Left ventricle myocardium inferior (tissue), 1 donor: Measurements from ENCODE around the gene SLIT3. TPM values are rescaled to one million over a fixed set of nuclear protein-coding genes. Genes with fewer than 3 reads are reported as not detected.

Source experiments
- DNase-seq: peaks from one replicate; pipeline ENCODE4 v3.0.0-alpha.2; 2020
- H3K27ac ChIP-seq: fragments of 200-600 bp; replicated peaks from 2 replicates; pipeline ENCODE4 v1.8.0; 2021
- H3K27me3 ChIP-seq: fragments of 200-600 bp; 2 replicates; pipeline ENCODE4 v1.8.0; 2021; ENCODE audit warnings: low read depth
- H3K36me3 ChIP-seq: fragments of 200-600 bp; 2 replicates; pipeline ENCODE4 v1.8.0; 2021
- H3K4me1 ChIP-seq: fragments of 200-600 bp; 2 replicates; pipeline ENCODE4 v1.8.0; 2021
- H3K4me3 ChIP-seq: fragments of 200-600 bp; 2 replicates; pipeline ENCODE4 v1.8.0; 2021; ENCODE audit warnings: mild to moderate bottlenecking, moderate library complexity
- H3K9me3 ChIP-seq: fragments of 200-600 bp; replicated peaks from 2 replicates; pipeline ENCODE4 v1.8.0; 2021
- CTCF ChIP-seq: fragments of 200-600 bp; IDR thresholded peaks from 2 replicates; pipeline ENCODE4 v1.8.0; 2021; ENCODE audit warnings: antibody characterized with exemption, mild to moderate bottlenecking, borderline replicate concordance
- intact Hi-C: fragments of 100-400 bp; cut with micrococcal nuclease; formaldehyde crosslinking; loops from one replicate; pipeline ENCODE4 v1.11.0; 2022
- total RNA-seq: library from RNA; stranded (reverse); fragmentation: NEBNext Ultra II Directional; extraction: Animal tissue kit (Norgen Biotek cat#: 25700); gene quantifications from one replicate; pipeline ENCODE4 v1.2.1, GENCODE V29; 2021
- donor health status: DM: no; HTN: yes; CAD: no; lungs with severe emphysema.

SLIT3 gene
- total RNA-seq, 1 donor from 2014 or later: 22.7 TPM

- Histone ChIP-seq H3K4me3 (no peak overlapping the region), H3K9me3 (no peaks in the 10 kb centered on the region), H3K4me1 (no peaks in the 10 kb centered on the region), H3K36me3 (no peaks in the 10 kb centered on the region), H3K27me3 (peaks cover 5% of the 10 kb centered on the region), H3K27ac (no peak overlapping the region)
- DNase-seq: no peak
- intact Hi-C loops: no loop called here
- TF ChIP-seq CTCF: no peak
These were observed 250.8 kb downstream of the SLIT3 start for GRCh38 chr5:169050146-169050571.

- Histone ChIP-seq H3K9me3 (no peaks in the 10 kb centered on the region), H3K27me3 (peaks cover 5% of the 10 kb centered on the region), H3K4me3 (no peak overlapping the region), H3K27ac (no peak overlapping the region), H3K36me3 (no peaks in the 10 kb centered on the region), H3K4me1 (no peaks in the 10 kb centered on the region)
- intact Hi-C loops: no loop called here
- DNase-seq: no peak
- no peak for TF ChIP-seq CTCF
These were observed 251.2 kb downstream of the SLIT3 start for GRCh38 chr5:169049712-169050111.

GRCh38 chr5:169048181-169049125 is 252.5 kb downstream of the SLIT3 start:
- intact Hi-C loops: no loop called here
- TF ChIP-seq CTCF: no peak
- Histone ChIP-seq H3K36me3 (no peaks in the 10 kb centered on the region), H3K4me1 (no peaks in the 10 kb centered on the region), H3K4me3 (no peak overlapping the region), H3K27me3 (peaks cover 5% of the 10 kb centered on the region), H3K9me3 (peaks cover 5% of the 10 kb centered on the region), H3K27ac (no peak overlapping the region)
- DNase-seq: no peak

- no peak for TF ChIP-seq CTCF
- Histone ChIP-seq H3K9me3 (peaks cover 5% of the 10 kb centered on the region), H3K27ac (no peak overlapping the region), H3K36me3 (no peaks in the 10 kb centered on the region), H3K4me1 (no peaks in the 10 kb centered on the region), H3K27me3 (peaks cover 5% of the 10 kb centered on the region), H3K4me3 (no peak overlapping the region)
- intact Hi-C loops: no loop called here
- DNase-seq: no peak
These were observed 256.0 kb downstream of the SLIT3 start for GRCh38 chr5:169044962-169045361.

- no peak for TF ChIP-seq CTCF
- Histone ChIP-seq H3K27ac (no peak overlapping the region), H3K36me3 (no peaks in the 10 kb centered on the region), H3K27me3 (peaks cover 15% of the 10 kb centered on the region), H3K4me1 (no peaks in the 10 kb centered on the region), H3K9me3 (peaks cover 5% of the 10 kb centered on the region), H3K4me3 (no peak overlapping the region)
- no peak for DNase-seq
- intact Hi-C loops: no loop called here
These were observed 259.8 kb downstream of the SLIT3 start for GRCh38 chr5:169041180-169041579.
